Left ventricle myocardium inferior (tissue), 1 donor: ENCODE results near the gene IL18BP. TPM values are rescaled to one million over a fixed set of nuclear protein-coding genes. Genes with fewer than 3 reads are reported as not detected.

Source experiments
- DNase-seq: peaks from one replicate; pipeline ENCODE4 v3.0.0-alpha.2; 2020
- H3K27ac ChIP-seq: fragments of 200-600 bp; replicated peaks from 2 replicates; pipeline ENCODE4 v1.8.0; 2021
- H3K27me3 ChIP-seq: fragments of 200-600 bp; 2 replicates; pipeline ENCODE4 v1.8.0; 2021; ENCODE audit warnings: low read depth
- H3K36me3 ChIP-seq: fragments of 200-600 bp; 2 replicates; pipeline ENCODE4 v1.8.0; 2021
- H3K4me1 ChIP-seq: fragments of 200-600 bp; 2 replicates; pipeline ENCODE4 v1.8.0; 2021
- H3K4me3 ChIP-seq: fragments of 200-600 bp; 2 replicates; pipeline ENCODE4 v1.8.0; 2021; ENCODE audit warnings: mild to moderate bottlenecking, moderate library complexity
- H3K9me3 ChIP-seq: fragments of 200-600 bp; replicated peaks from 2 replicates; pipeline ENCODE4 v1.8.0; 2021
- intact Hi-C: fragments of 100-400 bp; cut with micrococcal nuclease; formaldehyde crosslinking; loops from one replicate; pipeline ENCODE4 v1.11.0; 2022
- total RNA-seq: library from RNA; stranded (reverse); fragmentation: NEBNext Ultra II Directional; extraction: Animal tissue kit (Norgen Biotek cat#: 25700); gene quantifications from one replicate; pipeline ENCODE4 v1.2.1, GENCODE V29; 2021
- TF ChIP-seq, protein P1 (sequence below): fragments of 200-600 bp; IDR thresholded peaks from 2 replicates; pipeline ENCODE4 v1.8.0; 2021; ENCODE audit warnings: antibody characterized with exemption, mild to moderate bottlenecking, borderline replicate concordance
- donor health status: DM: no; HTN: yes; CAD: no; lungs with severe emphysema.

IL18BP gene
- total RNA-seq, 1 donor from 2014 or later: 4.9 TPM

DNA sequence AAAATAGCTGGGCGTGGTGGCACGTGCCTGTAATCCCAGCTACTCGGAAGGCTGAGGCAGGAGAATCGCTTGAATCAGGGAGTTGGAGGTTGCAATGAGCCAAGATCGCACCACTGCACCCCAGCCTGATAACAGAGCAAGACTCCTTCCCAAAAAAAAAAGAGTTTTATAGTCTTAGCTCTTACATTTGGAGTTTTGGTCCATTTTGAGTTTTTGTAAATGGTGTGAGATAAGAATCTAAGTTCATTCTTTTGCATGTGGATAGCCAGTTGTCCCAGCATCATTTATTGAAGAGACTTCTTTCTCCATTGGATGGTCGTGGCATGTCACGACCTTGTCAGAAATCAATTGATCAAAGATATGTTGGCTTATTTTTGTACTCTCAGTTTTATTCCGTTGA is 35.2 kb upstream of the IL18BP start:
- H3K4me1 ChIP-seq: no peaks in the 10 kb centered on the region
- H3K36me3 ChIP-seq: peaks cover 42% of the 10 kb centered on the region
- H3K4me3 ChIP-seq: no peak overlapping the region
- no peaks in the 10 kb centered on the region for H3K27me3 ChIP-seq
- intact Hi-C loops: no loop called here
- no peak for DNase-seq
- H3K27ac ChIP-seq: no peak overlapping the region
- TF ChIP-seq, protein P1, sequence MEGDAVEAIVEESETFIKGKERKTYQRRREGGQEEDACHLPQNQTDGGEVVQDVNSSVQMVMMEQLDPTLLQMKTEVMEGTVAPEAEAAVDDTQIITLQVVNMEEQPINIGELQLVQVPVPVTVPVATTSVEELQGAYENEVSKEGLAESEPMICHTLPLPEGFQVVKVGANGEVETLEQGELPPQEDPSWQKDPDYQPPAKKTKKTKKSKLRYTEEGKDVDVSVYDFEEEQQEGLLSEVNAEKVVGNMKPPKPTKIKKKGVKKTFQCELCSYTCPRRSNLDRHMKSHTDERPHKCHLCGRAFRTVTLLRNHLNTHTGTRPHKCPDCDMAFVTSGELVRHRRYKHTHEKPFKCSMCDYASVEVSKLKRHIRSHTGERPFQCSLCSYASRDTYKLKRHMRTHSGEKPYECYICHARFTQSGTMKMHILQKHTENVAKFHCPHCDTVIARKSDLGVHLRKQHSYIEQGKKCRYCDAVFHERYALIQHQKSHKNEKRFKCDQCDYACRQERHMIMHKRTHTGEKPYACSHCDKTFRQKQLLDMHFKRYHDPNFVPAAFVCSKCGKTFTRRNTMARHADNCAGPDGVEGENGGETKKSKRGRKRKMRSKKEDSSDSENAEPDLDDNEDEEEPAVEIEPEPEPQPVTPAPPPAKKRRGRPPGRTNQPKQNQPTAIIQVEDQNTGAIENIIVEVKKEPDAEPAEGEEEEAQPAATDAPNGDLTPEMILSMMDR: no peak
- peaks cover 7% of the 10 kb centered on the region for H3K9me3 ChIP-seq

- peaks cover 45% of the 10 kb centered on the region for H3K36me3 ChIP-seq
- intact Hi-C loops: no loop called here
- H3K27me3 ChIP-seq: no peaks in the 10 kb centered on the region
- H3K27ac ChIP-seq: no peak overlapping the region
- no peak for DNase-seq
- no peak overlapping the region for H3K4me3 ChIP-seq
- H3K9me3 ChIP-seq: peaks cover 7% of the 10 kb centered on the region
- TF ChIP-seq, protein P1: no peak
- H3K4me1 ChIP-seq: no peaks in the 10 kb centered on the region
These were observed 34.1 kb upstream of the IL18BP start for GRCh38 chr11:71964641-71965040.

GRCh38 chr11:71971680-71972079 is 27.0 kb upstream of the IL18BP start:
- Histone ChIP-seq H3K27ac (no peak overlapping the region), H3K9me3 (no peaks in the 10 kb centered on the region), H3K27me3 (no peaks in the 10 kb centered on the region), H3K4me1 (peaks cover 5% of the 10 kb centered on the region), H3K4me3 (no peak overlapping the region), H3K36me3 (peaks cover 20% of the 10 kb centered on the region)
- DNase-seq: no peak
- TF ChIP-seq, protein P1: no peak
- intact Hi-C loops: no loop called here

DNA sequence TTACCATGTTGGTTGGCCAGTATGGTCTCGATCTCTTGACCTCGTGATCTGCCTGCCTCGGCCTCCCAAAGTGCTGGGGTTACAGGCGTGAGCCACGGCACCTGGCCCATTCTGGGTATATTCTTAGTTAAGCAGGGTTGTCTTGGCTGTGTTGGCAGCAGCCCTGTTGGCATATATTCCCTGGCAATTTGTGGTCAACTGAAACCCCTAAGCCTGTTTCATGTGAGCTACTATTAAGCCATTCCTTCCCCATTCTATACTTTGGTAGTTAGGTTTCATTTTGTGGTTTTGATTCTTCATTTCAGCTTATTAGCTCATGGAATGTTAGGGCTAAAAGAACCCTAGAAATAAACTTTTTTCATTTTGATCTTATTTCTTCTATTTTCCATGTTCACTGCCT is 22.2 kb upstream of the IL18BP start:
- H3K4me3 ChIP-seq: no peak overlapping the region
- no peaks in the 10 kb centered on the region for H3K9me3 ChIP-seq
- H3K4me1 ChIP-seq: peaks cover 5% of the 10 kb centered on the region
- intact Hi-C loops: loop anchor here (5.0 kb wide), 1 partner anchor 111 kb away; no protein-coding TSS in a partner anchor
- no peak overlapping the region for H3K27ac ChIP-seq
- H3K36me3 ChIP-seq: peaks cover 3% of the 10 kb centered on the region
- TF ChIP-seq, protein P1: no peak
- DNase-seq: no peak
- H3K27me3 ChIP-seq: no peaks in the 10 kb centered on the region

GRCh38 chr11:71977090-71977489 is 21.6 kb upstream of the IL18BP start:
- Histone ChIP-seq H3K27me3 (no peaks in the 10 kb centered on the region), H3K4me1 (peaks cover 5% of the 10 kb centered on the region), H3K4me3 (no peak overlapping the region), H3K36me3 (peaks cover 3% of the 10 kb centered on the region), H3K9me3 (no peaks in the 10 kb centered on the region), H3K27ac (no peak overlapping the region)
- DNase-seq: no peak
- intact Hi-C loops: loop anchor here (5.0 kb wide), 1 partner anchor 110 kb away; no protein-coding TSS in a partner anchor
- TF ChIP-seq, protein P1: no peak
